ENCODE measurements around the gene PHKG2.
A peak's percentile ranks its signal among the peaks of the same experiment; 100 is the strongest.

The PHKG2 gene

DNA sequence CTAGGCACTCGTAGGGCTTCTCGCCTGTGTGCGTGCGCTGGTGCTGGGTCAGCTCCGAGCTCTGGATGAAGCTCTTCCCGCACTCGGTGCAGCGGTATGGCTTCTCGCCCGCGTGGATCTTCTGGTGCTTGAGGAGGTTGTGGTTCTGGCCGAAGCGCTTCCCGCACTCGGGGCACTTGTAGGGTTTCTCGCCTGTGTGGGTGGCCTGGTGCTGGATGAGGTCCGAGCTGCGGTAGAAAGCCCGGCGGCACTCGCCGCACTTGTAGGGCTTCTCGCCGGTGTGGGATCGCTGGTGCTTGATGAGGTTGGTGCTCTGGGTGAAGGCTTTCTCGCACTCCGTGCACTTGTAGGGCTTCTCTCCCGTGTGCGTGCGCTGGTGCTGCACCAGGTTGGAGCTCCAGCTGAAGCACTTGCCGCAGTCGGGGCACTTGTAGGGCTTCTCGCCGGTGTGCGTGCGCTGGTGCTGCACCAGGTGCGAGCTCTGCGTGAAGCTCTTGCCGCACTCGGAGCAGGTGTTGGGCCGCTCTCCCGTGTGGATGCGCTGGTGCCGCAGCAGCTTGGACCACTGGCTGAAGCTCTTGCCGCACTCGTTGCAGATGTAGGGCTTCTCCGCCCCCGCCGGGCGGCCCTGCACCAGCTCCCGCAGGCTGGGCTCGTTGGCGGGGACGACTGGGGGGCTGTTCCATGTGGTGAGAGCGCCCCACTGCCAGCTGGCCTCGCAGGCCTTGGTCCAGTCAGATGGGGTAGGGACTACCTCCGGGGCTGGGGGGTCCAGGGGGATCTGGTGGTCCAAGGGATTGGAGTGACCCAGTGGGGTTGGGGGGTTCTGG, 35.3 kb downstream of the PHKG2 start:
- Histone ChIP-seq H3K9me3 (ENCODE audit: insufficient read depth, low read length) (no peaks in the 10 kb centered on the region), H3K4me3 (ENCODE audit: insufficient read length, low read depth) (no peak overlapping the region), H3K27me3 (ENCODE audit: insufficient read depth, insufficient read length) (no peaks in the 10 kb centered on the region), H3K36me3 (ENCODE audit: insufficient read depth, insufficient read length, low read length) (peaks cover 70% of the 10 kb centered on the region), H3K4me1 (ENCODE audit: insufficient read depth, insufficient read length) (peaks cover 9% of the 10 kb centered on the region), H3K9ac (ENCODE audit: insufficient read length, low read depth) (no peak overlapping the region)
- DNase-seq (ENCODE audit: low read depth, low spot score) = no peak
- TF ChIP-seq YY1 (IDR thresholded peaks at IDR 0.05; ENCODE audit: insufficient read depth, insufficient read length) (no peak), SUZ12 (IDR thresholded peaks at IDR 0.05; ENCODE audit: extremely low read depth, insufficient read depth, insufficient read length) (no peak), ZNF274 (IDR thresholded peaks at IDR 0.05; ENCODE audit: low read depth, low read length) (no peak)

DNA sequence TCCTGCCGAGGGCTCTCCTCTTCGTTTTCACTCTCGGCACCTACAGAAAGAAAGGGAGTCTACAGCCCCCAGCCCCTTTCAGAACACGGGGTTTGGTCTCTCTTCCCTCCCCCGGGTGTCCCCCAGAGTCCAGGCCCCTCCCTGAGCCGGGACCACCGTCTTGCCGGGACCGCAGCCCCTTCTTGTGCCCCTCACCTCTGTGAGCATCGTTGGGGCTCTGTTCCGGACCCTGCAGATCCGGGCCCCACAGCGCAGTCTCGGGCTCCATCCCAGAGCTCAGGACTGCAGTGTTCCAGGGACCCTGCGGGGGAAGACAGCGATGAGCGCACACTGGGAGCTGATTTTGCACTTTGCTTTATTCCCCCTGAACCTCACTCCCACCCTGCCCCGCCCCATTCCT, 36.0 kb downstream of the PHKG2 start:
- H3K4me1 ChIP-seq (ENCODE audit: insufficient read depth, insufficient read length) = peaks cover 5% of the 10 kb centered on the region

DNA sequence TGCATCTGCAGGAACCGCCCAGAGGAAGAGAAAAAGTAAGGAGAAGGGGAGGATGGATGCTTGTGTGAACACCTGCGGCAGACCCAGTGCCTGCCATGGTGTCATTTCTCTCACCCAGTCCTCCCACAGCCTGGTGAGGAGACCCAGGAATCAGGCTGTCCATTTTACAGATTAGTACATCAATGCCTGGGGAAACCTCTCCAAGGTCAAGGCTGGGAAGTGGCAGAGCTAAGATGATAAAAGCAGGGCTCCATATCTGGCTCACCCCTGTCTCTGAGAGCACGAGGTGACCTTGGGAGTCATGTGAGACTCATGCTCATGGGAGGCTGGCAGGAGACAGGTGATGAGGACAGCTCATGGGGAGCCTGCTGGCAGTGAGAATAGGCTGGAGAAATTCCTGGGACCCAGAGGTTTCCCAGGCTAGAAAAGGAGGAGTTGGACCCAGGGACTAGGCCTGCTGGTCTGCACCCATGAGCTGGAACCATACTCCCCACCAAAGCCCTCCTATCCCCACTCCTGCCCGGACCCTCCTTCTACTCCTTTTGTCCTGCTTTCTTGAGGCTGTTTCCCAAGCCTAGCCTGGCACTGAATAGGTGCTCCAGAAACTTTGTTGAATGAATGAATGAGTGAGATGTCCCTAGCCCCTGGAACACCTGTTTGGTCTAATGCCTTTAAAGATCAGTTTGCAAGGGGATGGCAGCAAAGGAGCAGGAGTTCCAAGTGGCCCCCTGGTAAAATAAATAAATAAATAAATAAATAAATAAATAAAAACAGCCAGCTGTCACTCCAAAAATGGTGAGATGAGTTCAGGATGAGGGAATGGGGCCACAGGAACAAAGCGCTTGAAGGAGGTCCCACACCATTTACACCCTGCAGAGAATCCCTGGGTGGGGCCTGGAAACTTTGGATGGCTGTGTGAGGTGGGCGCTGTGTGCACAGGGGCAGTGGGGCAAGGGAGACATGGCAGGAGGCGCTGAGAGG, 37.2 kb downstream of the PHKG2 start:
- Histone ChIP-seq H3K4me3 (ENCODE audit: insufficient read length, low read depth) (peak overlapping the region; percentile 87), H3K4me1 (ENCODE audit: insufficient read depth, insufficient read length) (peaks cover 2% of the 10 kb centered on the region), H3K9me3 (ENCODE audit: insufficient read depth, low read length) (no peaks in the 10 kb centered on the region), H3K36me3 (ENCODE audit: insufficient read depth, insufficient read length, low read length) (peaks cover 52% of the 10 kb centered on the region), H3K27me3 (ENCODE audit: insufficient read depth, insufficient read length) (no peaks in the 10 kb centered on the region), H3K9ac (ENCODE audit: insufficient read length, low read depth) (peak overlapping the region; percentile 97)
- no peak for DNase-seq (ENCODE audit: low read depth, low spot score)
- no peak for TF ChIP-seq YY1 (IDR thresholded peaks at IDR 0.05; ENCODE audit: insufficient read depth, insufficient read length)
- no peak for TF ChIP-seq SUZ12 (IDR thresholded peaks at IDR 0.05; ENCODE audit: extremely low read depth, insufficient read depth, insufficient read length)
- TF ChIP-seq ZNF274 (IDR thresholded peaks at IDR 0.05; ENCODE audit: low read depth, low read length) = no peak

More for the DNA sequence above, 36.0 kb downstream of the PHKG2 start:
- Histone ChIP-seq H3K9ac (ENCODE audit: insufficient read length, low read depth) (no peak overlapping the region), H3K4me3 (ENCODE audit: insufficient read length, low read depth) (no peak overlapping the region), H3K27me3 (ENCODE audit: insufficient read depth, insufficient read length) (no peaks in the 10 kb centered on the region), H3K36me3 (ENCODE audit: insufficient read depth, insufficient read length, low read length) (peaks cover 63% of the 10 kb centered on the region), H3K9me3 (ENCODE audit: insufficient read depth, low read length) (no peaks in the 10 kb centered on the region)
- TF ChIP-seq SUZ12 (IDR thresholded peaks at IDR 0.05; ENCODE audit: extremely low read depth, insufficient read depth, insufficient read length) (no peak), YY1 (IDR thresholded peaks at IDR 0.05; ENCODE audit: insufficient read depth, insufficient read length) (no peak), ZNF274 (IDR thresholded peaks at IDR 0.05; ENCODE audit: low read depth, low read length) (no peak)
- no peak for DNase-seq (ENCODE audit: low read depth, low spot score)

DNA sequence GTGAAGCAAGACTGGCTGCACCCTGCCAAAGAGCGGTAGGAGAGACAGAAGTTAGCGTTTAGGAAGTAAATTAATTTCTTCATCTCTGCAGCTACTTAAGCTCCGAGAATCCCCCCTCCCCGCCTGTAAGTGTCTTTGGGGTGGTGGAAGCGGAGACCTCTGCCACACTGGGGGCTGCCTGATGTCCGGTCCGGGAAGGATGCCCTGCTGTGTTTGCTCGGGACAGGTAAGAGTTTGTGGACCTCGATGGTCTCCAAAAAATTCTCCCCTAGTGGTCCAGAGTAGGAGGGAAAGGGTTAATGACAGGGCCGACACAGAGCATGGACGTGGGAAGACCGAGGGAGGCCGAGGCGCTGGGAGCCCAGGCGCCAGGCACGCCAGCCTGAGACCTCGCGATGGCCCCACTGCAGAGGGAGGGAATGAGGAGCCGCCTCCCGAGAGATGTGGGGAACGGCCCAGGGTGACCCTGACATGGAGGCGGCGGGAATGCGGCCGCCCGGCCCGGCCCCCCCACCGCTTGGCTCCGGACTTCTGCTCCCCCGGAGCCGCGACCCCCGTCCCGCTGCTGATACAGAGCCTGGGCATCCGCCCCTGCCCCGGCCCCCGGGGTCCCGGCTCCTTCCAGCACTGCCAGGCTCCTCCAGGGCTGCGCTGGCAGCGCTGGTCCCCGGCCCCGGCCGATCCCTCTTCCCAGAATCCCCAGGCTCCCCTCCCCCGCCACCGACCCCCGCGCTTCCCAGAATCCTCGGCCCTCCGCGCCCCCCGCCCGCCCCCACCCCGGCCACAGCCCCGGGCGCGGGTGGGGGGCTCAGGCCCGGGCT, 38.1 kb downstream of the PHKG2 start:
- Histone ChIP-seq H3K9me3 (ENCODE audit: insufficient read depth, low read length) (no peaks in the 10 kb centered on the region), H3K36me3 (ENCODE audit: insufficient read depth, insufficient read length, low read length) (peaks cover 46% of the 10 kb centered on the region), H3K4me1 (ENCODE audit: insufficient read depth, insufficient read length) (peaks cover 2% of the 10 kb centered on the region), H3K9ac (ENCODE audit: insufficient read length, low read depth) (peak overlapping the region; percentile 98), H3K4me3 (ENCODE audit: insufficient read length, low read depth) (peak overlapping the region; percentile 87), H3K27me3 (ENCODE audit: insufficient read depth, insufficient read length) (no peaks in the 10 kb centered on the region)
- TF ChIP-seq SUZ12 (IDR thresholded peaks at IDR 0.05; ENCODE audit: extremely low read depth, insufficient read depth, insufficient read length) (no peak), YY1 (IDR thresholded peaks at IDR 0.05; ENCODE audit: insufficient read depth, insufficient read length) (peak; percentile 16)
- no peak for DNase-seq (ENCODE audit: low read depth, low spot score)

- Histone ChIP-seq H3K4me3 (ENCODE audit: insufficient read length, low read depth) (peak within 1 kb of the TSS; percentile 87), H3K9me3 (ENCODE audit: insufficient read depth, low read length) (no peaks in the 10 kb centered on the region), H3K27me3 (ENCODE audit: insufficient read depth, insufficient read length) (no peaks in the 10 kb centered on the region), H3K4me1 (ENCODE audit: insufficient read depth, insufficient read length) (peaks cover 2% of the 10 kb centered on the region), H3K9ac (ENCODE audit: insufficient read length, low read depth) (peak within 1 kb of the TSS; percentile 98), H3K36me3 (ENCODE audit: insufficient read depth, insufficient read length, low read length) (peaks cover 38% of the 10 kb centered on the region)
- no peak for TF ChIP-seq YY1 (IDR thresholded peaks at IDR 0.05; ENCODE audit: insufficient read depth, insufficient read length)
- TF ChIP-seq SUZ12 (IDR thresholded peaks at IDR 0.05; ENCODE audit: extremely low read depth, insufficient read depth, insufficient read length) = no peak
- TF ChIP-seq ZNF274 (IDR thresholded peaks at IDR 0.05; ENCODE audit: low read depth, low read length) = no peak
- no peak for DNase-seq (ENCODE audit: low read depth, low spot score)
These were observed 38.8 kb downstream of the PHKG2 start, which contains the start of gene ZNF629 for GRCh38 chr16:30786936-30787612. Gene ZNF629, minus strand, starts transcription at chr16:30787205. Its CDS starts 2,723 bp downstream, at chr16:30784482.

Measured in NT2/D1 (cell line).